ENCODE measurements around the gene JAG2. TPM values are rescaled to one million over a fixed set of nuclear protein-coding genes. Genes with fewer than 3 reads are reported as not detected.

Gene JAG2
- total and polyA plus RNA-seq, 2 experiments from 2014 or later = 12.4 to 30.7 TPM

DNA sequence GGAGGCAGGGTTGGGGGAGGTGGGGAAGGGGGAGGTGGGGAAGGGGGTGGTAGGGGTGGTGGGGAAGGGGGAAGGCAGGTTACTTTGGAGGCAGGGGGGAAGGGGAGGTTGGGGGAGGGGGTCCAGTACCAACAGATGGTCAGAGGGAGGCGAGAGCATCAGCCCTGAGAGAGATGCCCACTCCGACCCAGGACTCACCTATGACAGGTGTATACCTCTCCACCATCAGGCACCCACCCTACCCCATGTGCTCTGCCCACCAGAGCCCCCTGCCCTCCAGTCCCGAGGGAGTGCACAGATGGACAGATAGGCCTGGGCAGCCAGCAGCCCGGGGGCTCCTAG lies 18.6 kb downstream of the JAG2 start:
- no peaks in the 10 kb centered on the region for H3K36me3 ChIP-seq
- H3K4me3 ChIP-seq = no peak overlapping the region
- H3K9me3 ChIP-seq (ENCODE audit: low read depth) = no peaks in the 10 kb centered on the region
- H3K4me1 ChIP-seq (ENCODE audit: low read depth) = peaks cover 9% of the 10 kb centered on the region
- no peaks in the 10 kb centered on the region for H3K27me3 ChIP-seq
- no peak for TF ChIP-seq CTCF (IDR thresholded peaks at IDR 0.05; ENCODE audit: low read depth, low read length)
- H3K27ac ChIP-seq = no peak overlapping the region
- no peak for DNase-seq (ENCODE audit: low read depth in 1 of 2, low spot score in 1 of 2)

DNA sequence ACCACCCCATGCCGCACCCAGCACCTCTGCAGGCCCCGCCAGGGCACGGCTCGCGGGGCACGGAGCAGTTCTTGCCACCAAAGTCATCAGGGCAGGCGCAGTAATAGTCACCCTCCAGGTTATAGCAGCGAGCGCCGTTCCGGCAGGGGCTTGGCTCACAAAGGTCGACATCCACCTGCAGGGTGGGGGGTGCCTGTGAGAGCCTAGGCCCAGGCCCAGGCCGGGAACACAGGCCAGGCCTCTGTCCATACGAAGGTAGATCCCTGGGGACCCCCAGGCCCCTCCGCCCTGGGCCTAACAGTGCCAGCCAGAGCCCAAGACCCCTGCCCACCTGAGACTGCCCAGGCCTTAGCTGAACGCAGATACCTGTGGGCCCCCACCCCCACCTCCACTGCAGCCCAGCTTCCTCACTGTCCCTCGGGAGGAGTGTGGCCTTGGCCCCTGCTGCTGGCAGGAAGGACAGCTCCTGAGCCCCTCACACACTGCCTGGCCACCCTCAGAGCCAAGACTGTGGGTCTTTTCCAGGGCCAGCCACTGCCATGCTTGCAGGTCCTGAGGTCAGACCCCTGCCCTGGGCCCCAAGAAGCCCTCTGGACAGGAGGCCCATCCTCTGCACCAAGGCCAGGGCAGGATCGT lies 19.3 kb downstream of the JAG2 start:
- no peak for DNase-seq (ENCODE audit: low read depth in 1 of 2, low spot score in 1 of 2)
- TF ChIP-seq CTCF (IDR thresholded peaks at IDR 0.05; ENCODE audit: low read depth, low read length) = no peak

DNA sequence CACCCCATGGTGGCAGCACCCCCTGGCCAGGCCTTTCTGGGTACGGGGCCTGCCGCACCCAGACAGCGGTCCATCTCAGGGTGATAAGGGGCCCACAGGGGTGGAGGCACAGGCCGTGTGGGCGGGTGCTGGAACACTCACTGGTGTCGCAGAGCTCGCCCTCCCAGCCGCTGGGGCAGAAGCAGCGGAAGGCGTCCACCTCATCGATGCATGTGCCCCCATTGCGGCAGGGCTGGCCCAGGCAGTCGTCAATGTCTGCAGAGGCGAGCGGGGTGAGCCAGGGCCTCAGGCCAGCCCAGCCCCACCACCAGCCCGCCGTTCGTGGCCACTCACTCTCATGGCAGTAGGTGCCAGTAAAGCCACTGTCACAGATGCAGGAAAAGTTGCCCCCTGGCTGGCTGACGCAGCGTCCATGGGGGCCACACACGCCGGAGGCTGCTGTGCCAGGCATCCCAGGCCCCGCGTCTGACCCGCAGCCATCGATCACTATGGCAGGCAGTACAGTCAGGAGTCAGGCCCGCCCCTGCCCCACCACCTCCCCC lies 19.9 kb downstream of the JAG2 start:
- no peak for DNase-seq (ENCODE audit: low read depth in 1 of 2, low spot score in 1 of 2)
- no peak overlapping the region for H3K27ac ChIP-seq

More for the DNA sequence above, 19.3 kb downstream of the JAG2 start:
- no peaks in the 10 kb centered on the region for H3K9me3 ChIP-seq (ENCODE audit: low read depth)
- no peaks in the 10 kb centered on the region for H3K36me3 ChIP-seq
- H3K4me1 ChIP-seq (ENCODE audit: low read depth) = peaks cover 9% of the 10 kb centered on the region
- H3K27me3 ChIP-seq = no peaks in the 10 kb centered on the region
- no peak overlapping the region for H3K27ac ChIP-seq
- H3K4me3 ChIP-seq = no peak overlapping the region

GRCh38 chr14:105147671-105148603 lies 20.6 kb downstream of the JAG2 start:
- Histone ChIP-seq H3K4me1 (ENCODE audit: low read depth) (peaks cover 9% of the 10 kb centered on the region), H3K27me3 (no peaks in the 10 kb centered on the region), H3K9me3 (ENCODE audit: low read depth) (no peaks in the 10 kb centered on the region), H3K36me3 (no peaks in the 10 kb centered on the region), H3K27ac (no peak overlapping the region), H3K4me3 (no peak overlapping the region)
- DNase-seq (ENCODE audit: low read depth in 1 of 2, low spot score in 1 of 2) = no peak
- TF ChIP-seq CTCF (IDR thresholded peaks at IDR 0.05; ENCODE audit: low read depth, low read length) = no peak

More for the DNA sequence above, 19.9 kb downstream of the JAG2 start:
- H3K4me1 ChIP-seq (ENCODE audit: low read depth) = peaks cover 9% of the 10 kb centered on the region
- TF ChIP-seq CTCF (IDR thresholded peaks at IDR 0.05; ENCODE audit: low read depth, low read length) = no peak
- H3K27me3 ChIP-seq = no peaks in the 10 kb centered on the region
- H3K4me3 ChIP-seq = no peak overlapping the region
- no peaks in the 10 kb centered on the region for H3K9me3 ChIP-seq (ENCODE audit: low read depth)
- no peaks in the 10 kb centered on the region for H3K36me3 ChIP-seq

- H3K4me3 ChIP-seq = no peak overlapping the region
- DNase-seq (ENCODE audit: low read depth in 1 of 2, low spot score in 1 of 2) = no peak
- H3K27me3 ChIP-seq = no peaks in the 10 kb centered on the region
- no peak for TF ChIP-seq CTCF (IDR thresholded peaks at IDR 0.05; ENCODE audit: low read depth, low read length)
- H3K4me1 ChIP-seq (ENCODE audit: low read depth) = peaks cover 1% of the 10 kb centered on the region
- peaks cover under 1% of the 10 kb centered on the region for H3K36me3 ChIP-seq
- H3K9me3 ChIP-seq (ENCODE audit: low read depth) = no peaks in the 10 kb centered on the region
- no peak overlapping the region for H3K27ac ChIP-seq
Measured at GRCh38 chr14:105146976-105147635, 21.5 kb downstream of the JAG2 start.
